HepG2 (cell line): Measurements from ENCODE around the gene CRYGS. TPM values are rescaled to one million over a fixed set of nuclear protein-coding genes. Genes with fewer than 3 reads are reported as not detected.
A peak's percentile ranks its signal among the peaks of the same experiment; 100 is the strongest.

Experiments used
- ATF1 ChIP-seq: IDR thresholded peaks from 2 replicates; pipeline ENCODE4 v1.6.1; 2016; ENCODE audit warnings: mild to moderate bottlenecking, control low read depth
- ATF2 ChIP-seq: sonication (generic); formaldehyde crosslinking; IDR thresholded peaks from 2 replicates; pipeline ENCODE4 v1.4.0; 2020; ENCODE audit warnings: missing genetic modification reagents
- ESRRA ChIP-seq: sonication (generic); formaldehyde crosslinking; IDR thresholded peaks from 2 replicates; pipeline ENCODE4 v1.5.1; 2020; ENCODE audit warnings: mild to moderate bottlenecking, low read depth, missing genetic modification reagents
- HDAC2 ChIP-seq: sonication (generic); formaldehyde crosslinking; IDR thresholded peaks from 2 replicates; pipeline ENCODE4 v1.4.0; 2020; ENCODE audit warnings: missing genetic modification reagents
- MAZ ChIP-seq, 2 experiments: sonication (generic) in 1 of 2; formaldehyde crosslinking in 1 of 2; IDR thresholded peaks; 2 replicates each; pipeline versions ENCODE4 v1.5.0 to v1.6.1; 2012 to 2020; ENCODE audit warnings: low read depth in 2 of 2, mild to moderate bottlenecking in 2 of 2, borderline replicate concordance in 1 of 2, improper control_type of control experiment in 1 of 2, low read length in 1 of 2, missing genetic modification reagents in 1 of 2, moderate library complexity in 1 of 2
- MEIS1 ChIP-seq: sonication (generic); formaldehyde crosslinking; IDR thresholded peaks from 2 replicates; pipeline ENCODE4 v1.9.0; 2021; ENCODE audit warnings: mild to moderate bottlenecking, missing genetic modification reagents, moderate library complexity, borderline replicate concordance
- MXD3 ChIP-seq: IDR thresholded peaks from 2 replicates; pipeline ENCODE4 v1.6.1; 2016; ENCODE audit warnings: mild to moderate bottlenecking, missing biosample characterization, missing genetic modification reagents
- NCOR1 ChIP-seq: fragments of 200-600 bp; sonication (generic); IDR thresholded peaks from 2 replicates; pipeline ENCODE4 v1.7.0; 2017; ENCODE audit warnings: antibody characterized with exemption, low read length, borderline replicate concordance
- NFAT5 ChIP-seq: sonication (generic); formaldehyde crosslinking; IDR thresholded peaks from 2 replicates; pipeline ENCODE4 v1.4.0; 2020; ENCODE audit warnings: missing genetic modification reagents
- NFIC ChIP-seq: IDR thresholded peaks from 2 replicates; pipeline ENCODE4 v1.6.1; 2012; ENCODE audit warnings: mild to moderate bottlenecking, low read length, inconsistent platforms
- PHF20 ChIP-seq: sonication (generic); formaldehyde crosslinking; IDR thresholded peaks from 2 replicates; pipeline ENCODE4 v1.5.0; 2020; ENCODE audit warnings: mild to moderate bottlenecking, missing genetic modification reagents
- RXRB ChIP-seq: IDR thresholded peaks from 2 replicates; pipeline ENCODE4 v1.6.1; 2016; ENCODE audit warnings: borderline replicate concordance, missing genetic modification reagents, missing compliant biosample characterization
- THYN1 ChIP-seq: sonication (generic); formaldehyde crosslinking; IDR thresholded peaks from 2 replicates; pipeline ENCODE4 v1.8.1; 2023; ENCODE audit warnings: low read depth, mild to moderate bottlenecking, moderate library complexity, missing genetic modification reagents, borderline replicate concordance
- ZNF12 ChIP-seq: sonication (generic); formaldehyde crosslinking; IDR thresholded peaks from 2 replicates; pipeline ENCODE4 v1.5.0; 2020; ENCODE audit warnings: missing genetic modification reagents
- ZNF18 ChIP-seq: sonication (generic); formaldehyde crosslinking; IDR thresholded peaks from 2 replicates; pipeline ENCODE4 v1.8.0; 2022; ENCODE audit warnings: mild to moderate bottlenecking, missing genetic modification reagents; ENCODE audit not compliant: insufficient replicate concordance
- ZNF549 ChIP-seq: sonication (generic); formaldehyde crosslinking; IDR thresholded peaks from 2 replicates; pipeline ENCODE4 v1.5.0; 2020; ENCODE audit warnings: missing genetic modification reagents
- polyA plus RNA-seq, 8 experiments: library from polyadenylated mRNA; depleted of rRNA in 3 of 8; stranded (reverse) in 7 of 8; unstranded in 1 of 8; fragments of >200 nt; fragmentation: Illumina TruSeq in 4 of 8; extraction: Trizol in 4 of 8; gene quantifications; 2 replicates each; pipeline versions ENCODE4 v1.2.1 to v1.2.3, GENCODE V29; 2011 to 2016; ENCODE audit warnings: low read depth in 4 of 8, missing spikeins in 1 of 8, mixed read lengths in 1 of 8; ENCODE audit not compliant: insufficient read depth in 1 of 8
- total RNA-seq, 5 experiments: library from RNA; depleted of rRNA; stranded (reverse); fragments of >200 nt; fragmentation: Illumina TruSeq; extraction: Trizol; gene quantifications; 2 replicates each; pipeline ENCODE4 v1.2.3, GENCODE V29; 2016; ENCODE audit warnings: low read depth in 1 of 5
- TF ChIP-seq, protein P1 (sequence below): IDR thresholded peaks from 2 replicates; pipeline ENCODE4 v1.6.1; 2012; ENCODE audit warnings: inconsistent platforms

Gene CRYGS
- total and polyA plus RNA-seq, 2 of the 13 experiments (the other 11 are each of a cell fraction or from before 2014, with no cell fraction given), result 2.1 to 6.7 TPM

DNA sequence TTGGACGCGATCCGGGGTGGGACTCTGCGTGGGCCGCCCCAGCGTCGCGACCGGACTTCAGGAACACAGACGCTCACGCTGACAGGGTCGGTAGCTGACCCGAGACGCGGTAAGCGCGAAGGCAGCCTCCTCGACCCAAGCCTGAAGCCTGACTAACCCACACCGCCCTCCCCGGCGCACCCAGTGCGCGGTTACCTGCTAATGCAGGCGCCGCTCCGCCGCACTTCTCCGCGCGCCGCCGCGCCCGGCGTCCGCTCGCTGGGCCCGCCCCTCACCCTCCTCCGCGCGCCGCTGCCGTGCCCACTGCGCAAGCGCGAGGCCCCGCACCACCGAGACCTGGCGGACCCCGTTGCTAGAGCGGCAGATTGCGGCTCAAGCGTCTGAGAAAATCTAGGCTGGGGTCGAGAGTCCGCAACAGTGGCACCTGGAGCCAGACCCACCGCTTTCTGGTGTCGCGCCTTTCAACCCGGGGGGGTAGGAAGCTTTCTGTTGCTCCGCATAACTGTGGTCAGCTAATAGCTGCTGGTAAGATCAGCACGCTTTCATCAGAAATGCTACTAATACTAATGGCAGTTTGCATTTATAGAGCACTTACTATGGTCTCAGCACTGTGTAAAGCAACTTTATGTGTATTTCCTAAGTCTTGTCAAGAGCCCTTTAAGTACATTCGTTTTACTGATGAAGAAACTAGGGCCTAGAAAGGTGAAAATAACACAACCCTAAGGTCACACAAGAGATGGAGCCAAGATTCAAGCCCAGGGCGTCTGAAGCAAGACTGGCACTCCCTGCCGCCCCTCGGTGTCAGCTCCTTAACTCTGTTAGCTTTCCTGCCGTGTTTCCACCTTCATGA, 23.1 kb upstream of the CRYGS start, which contains the start of gene TBCCD1 (continued):
- TF ChIP-seq MEIS1 (peak; percentile 84; the same call in 1 of the 2 replicates), ZNF12 (no peak), MXD3 (CRISPR knock-in tag) (peak; percentile 66; the same call in 1 of the 2 replicates), ATF2 (CRISPR knock-in tag) (peak; percentile 62), THYN1 (0 out of 2 replicates have a peak, but pooled peaks have one; percentile 66), ZNF18 (CRISPR knock-in tag) (no peak), NFAT5 (no peak), ATF1 (CRISPR knock-in tag) (no peak), RXRB (CRISPR knock-in tag) (peak; percentile 62; the same call in 1 of the 2 replicates), MAZ (IDR thresholded peaks at IDR 0.05; ENCODE audit: borderline replicate concordance, low read depth, low read length) (peak; percentile 32; the same call in 1 of the 2 replicates), MAZ (CRISPR knock-in tag; IDR thresholded peaks at IDR 0.05; ENCODE audit: low read depth) (peak; percentile 65), HDAC2 (CRISPR knock-in tag) (peak; percentile 48), ESRRA (peak; percentile 61; the same call in 1 of the 2 replicates), ZNF549 (CRISPR knock-in tag) (0 out of 2 replicates have a peak, but pooled peaks have one; percentile 42), PHF20 (peak; percentile 81), NCOR1 (no peak; the same call in 1 of the 2 replicates), NFIC (0 out of 2 replicates have a peak, but pooled peaks have one; percentile 5)
- TF ChIP-seq, protein P1, sequence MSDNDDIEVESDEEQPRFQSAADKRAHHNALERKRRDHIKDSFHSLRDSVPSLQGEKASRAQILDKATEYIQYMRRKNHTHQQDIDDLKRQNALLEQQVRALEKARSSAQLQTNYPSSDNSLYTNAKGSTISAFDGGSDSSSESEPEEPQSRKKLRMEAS, result peak; percentile 75
